HG03135 (cell line): ENCODE measurements around the gene MEX3D.
"Not testable (repeated sequence)": the region's sequence is repeated elsewhere in the genome, so short reads cannot be mapped to it uniquely, and the experiment has no call there.

Experiments used
- ATAC-seq: cut with Tn5 transposase; IDR thresholded peaks from one replicate; pipeline ENCODE4 v1.9.1; 2021; ENCODE audit warnings: mild to moderate bottlenecking, moderate library complexity; ENCODE audit not compliant: unreplicated experiment

Gene MEX3D

GRCh38 chr19:1522061-1522460 lies 46.1 kb downstream of the MEX3D start:
- ATAC-seq = no peak

GRCh38 chr19:1521636-1522035 lies 46.5 kb downstream of the MEX3D start:
- ATAC-seq = no peak

GRCh38 chr19:1520203-1520780 lies 47.8 kb downstream of the MEX3D start:
- ATAC-seq = no peak

GRCh38 chr19:1519802-1520201 lies 48.3 kb downstream of the MEX3D start:
- not testable (repeated sequence) for ATAC-seq

- ATAC-seq = no peak
Measured at GRCh38 chr19:1518471-1518870, 49.7 kb downstream of the MEX3D start.

GRCh38 chr19:1516395-1516753 lies 51.8 kb downstream of the MEX3D start:
- no peak for ATAC-seq

GRCh38 chr19:1514986-1515721 lies 53.0 kb downstream of the MEX3D start:
- ATAC-seq = no peak

- ATAC-seq = no peak
Measured at GRCh38 chr19:1514295-1514661, 53.8 kb downstream of the MEX3D start.

- no peak for ATAC-seq
Measured at GRCh38 chr19:1513499-1514294, 54.4 kb downstream of the MEX3D start.

- ATAC-seq = no peak
Measured at GRCh38 chr19:1512671-1513498, 55.2 kb downstream of the MEX3D start, which contains the start of gene ADAMTSL5. TSS of gene ADAMTSL5 (minus strand) at chr19:1513019. CDS start at chr19:1510943, 2,076 bp downstream.

- ATAC-seq = no peak
Measured at GRCh38 chr19:1511318-1512317, 56.5 kb downstream of the MEX3D start.

GRCh38 chr19:1510807-1511206 lies 57.3 kb downstream of the MEX3D start:
- no peak for ATAC-seq

GRCh38 chr19:1510442-1510806 lies 57.7 kb downstream of the MEX3D start:
- ATAC-seq = no peak

- no peak for ATAC-seq
Measured at GRCh38 chr19:1509602-1510441, 58.3 kb downstream of the MEX3D start.

- ATAC-seq = no peak
Measured at GRCh38 chr19:1508507-1508856, 59.6 kb downstream of the MEX3D start.

GRCh38 chr19:1507763-1508506 lies 60.2 kb downstream of the MEX3D start:
- no peak for ATAC-seq

- ATAC-seq = no peak
Measured at GRCh38 chr19:1507192-1507660, 60.9 kb downstream of the MEX3D start.
